Peyer's patch (tissue), 4 donors: Measurements from ENCODE around the gene ZBP1.

Source experiments
- CTCF ChIP-seq, 6 experiments: fragments of 450-650 bp in 4 of 6; fragments of 200-600 bp in 2 of 6; sonication (generic) in 1 of 6; IDR thresholded peaks; one replicate each; pipeline ENCODE4 v1.5.1; 2017 to 2019; ENCODE audit warnings: antibody characterized with exemption in 6 of 6, mild to moderate bottlenecking in 3 of 6, moderate library complexity in 1 of 6
- POLR2A ChIP-seq, 2 donors: fragments of 450-650 bp; IDR thresholded peaks; one replicate each; pipeline ENCODE4 v1.5.1; 2017; ENCODE audit warnings: antibody characterized with exemption in 2 of 2, mild to moderate bottlenecking in 2 of 2, moderate library complexity in 2 of 2

GRCh38 chr20:57658447-57658832 is 38.2 kb upstream of the ZBP1 start:
- TF ChIP-seq CTCF (IDR thresholded peaks at IDR 0.05), result no peak
- TF ChIP-seq POLR2A (IDR thresholded peaks at IDR 0.05), result no peak
